Caco-2 (cell line): ENCODE data around the gene TSPYL2. TPM values are rescaled to one million over a fixed set of nuclear protein-coding genes. Genes with fewer than 3 reads are reported as not detected.
A peak's percentile ranks its signal among the peaks of the same experiment; 100 is the strongest.

Experiments used
- BruUV-seq: library from RNA; stranded (reverse); fragments of 400-500 nt; replicated peaks from 2 replicates; lab custom pipeline; 2021; lab: Mats Ljungman, UMichigan
- CTCF ChIA-PET: fragments of 300-600 bp; sonication (Branson Sonifier 250); formaldehyde crosslinking; loops from one replicate; lab custom pipeline; 2022; ENCODE audit warnings: antibody characterized with exemption; lab: Charles Lee
- POLR2A ChIA-PET: fragments of 300-600 bp; sonication (Branson Sonifier 250); formaldehyde crosslinking; loops from one replicate; lab custom pipeline; 2022; ENCODE audit warnings: antibody characterized with exemption; lab: Charles Lee
- DNase-seq, 2 experiments: peaks; one replicate each; pipeline versions ENCODE4 v3.0.0 to v3.0.0-alpha.2; 2020 to 2022
- H3K27me3 ChIP-seq: replicated peaks from 2 replicates; pipeline ENCODE4 v1.6.0; 2011; ENCODE audit warnings: low read length; ENCODE audit not compliant: control insufficient read depth, insufficient read depth
- H3K36me3 ChIP-seq: 2 replicates; pipeline ENCODE4 v1.5.1; 2011; ENCODE audit warnings: low read length; ENCODE audit not compliant: control insufficient read depth, insufficient read depth
- H3K4me1 ChIP-seq: fragments of 250-450 bp; sonication (Bioruptor Pico); 2 replicates; pipeline ENCODE4 v1.5.1; 2020; ENCODE audit warnings: mild to moderate bottlenecking
- H3K4me3 ChIP-seq: 2 replicates; pipeline ENCODE4 v1.5.1; 2011; ENCODE audit warnings: low read depth, mild to moderate bottlenecking, control low read depth, low read length
- H3K9me3 ChIP-seq: fragments of 250-450 bp; sonication (Bioruptor Pico); 2 replicates; pipeline ENCODE4 v1.5.1; 2020; ENCODE audit warnings: mild to moderate bottlenecking, moderate library complexity
- H3K27ac Mint-ChIP-seq: one replicate; pipeline ENCODE4 v1.8.0; 2022; ENCODE audit warnings: mixed read lengths; ENCODE audit not compliant: unreplicated experiment
- H3K27me3 Mint-ChIP-seq: one replicate; pipeline ENCODE4 v1.8.0; 2022; ENCODE audit warnings: mixed read lengths; ENCODE audit not compliant: insufficient read depth, unreplicated experiment
- H3K36me3 Mint-ChIP-seq: one replicate; pipeline ENCODE4 v1.8.0; 2022; ENCODE audit warnings: mild to moderate bottlenecking, mixed read lengths; ENCODE audit not compliant: insufficient read depth, unreplicated experiment
- H3K4me1 Mint-ChIP-seq: one replicate; pipeline ENCODE4 v1.8.0; 2022; ENCODE audit warnings: low read depth, mixed read lengths; ENCODE audit not compliant: unreplicated experiment
- H3K4me3 Mint-ChIP-seq: one replicate; pipeline ENCODE4 v1.8.0; 2022; ENCODE audit warnings: mild to moderate bottlenecking, moderate library complexity, mixed read lengths; ENCODE audit not compliant: unreplicated experiment
- H3K9me3 Mint-ChIP-seq: one replicate; pipeline ENCODE4 v1.8.0; 2022; ENCODE audit warnings: mixed read lengths; ENCODE audit not compliant: unreplicated experiment
- intact Hi-C: fragments of 100-400 bp; cut with micrococcal nuclease; formaldehyde crosslinking; loops from one replicate; pipeline ENCODE4 v1.10.0; 2022; ENCODE audit not compliant: unreplicated experiment
- total RNA-seq: library from RNA; stranded (reverse); gene quantifications from 2 replicates; pipeline ENCODE4 v1.2.3, GENCODE V29; 2022
- TF ChIP-seq, protein P1 (sequence below), 2 experiments: fragments of 200-600 bp in 1 of 2; IDR thresholded peaks; 1 replicate in 1 of 2; 2 replicates in 1 of 2; pipeline versions ENCODE4 v1.5.1 to v1.8.0; 2011 to 2022; ENCODE audit warnings: antibody characterized with exemption in 1 of 2, control low read depth in 1 of 2, inconsistent platforms in 1 of 2, low read depth in 1 of 2, low read length in 1 of 2, mild to moderate bottlenecking in 1 of 2, moderate library complexity in 1 of 2; ENCODE audit not compliant: insufficient read depth in 1 of 2, severe bottlenecking in 1 of 2, unreplicated experiment in 1 of 2

TSPYL2 gene
- total RNA-seq, 1 experiment from 2014 or later, result 30.9 TPM

DNA sequence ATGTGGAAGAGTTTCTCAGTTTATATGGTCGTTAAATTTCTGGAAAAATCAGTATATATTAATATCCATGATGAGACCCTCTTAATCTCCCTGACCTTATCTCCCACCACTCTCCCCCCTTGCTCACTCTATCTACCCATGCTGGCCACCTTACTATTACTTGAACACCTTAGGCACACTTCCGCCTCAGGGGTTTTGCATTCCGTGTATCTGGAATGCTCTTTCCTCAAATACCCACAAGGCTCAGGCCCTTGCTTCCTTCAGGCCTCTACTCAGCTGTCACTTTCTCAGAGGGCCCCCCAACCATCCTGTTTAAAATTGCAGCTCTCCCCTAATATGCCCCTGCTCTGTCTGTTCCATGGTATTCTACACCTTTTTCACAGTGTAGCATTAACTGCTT, 13.6 kb downstream of the TSPYL2 start:
- Histone ChIP-seq H3K36me3 (no peaks in the 10 kb centered on the region), H3K4me1 (no peaks in the 10 kb centered on the region), H3K4me3 (no peak overlapping the region), H3K9me3 (no peaks in the 10 kb centered on the region), H3K27me3 (no peaks in the 10 kb centered on the region)
- intact Hi-C loops, result loop anchor here (10.0 kb wide), 1 partner anchor 129 kb away; the partner anchor contains the start of gene KDM5C
- peaks cover 6% of the 10 kb centered on the region for H3K36me3 Mint-ChIP-seq
- TF ChIP-seq, protein P1, sequence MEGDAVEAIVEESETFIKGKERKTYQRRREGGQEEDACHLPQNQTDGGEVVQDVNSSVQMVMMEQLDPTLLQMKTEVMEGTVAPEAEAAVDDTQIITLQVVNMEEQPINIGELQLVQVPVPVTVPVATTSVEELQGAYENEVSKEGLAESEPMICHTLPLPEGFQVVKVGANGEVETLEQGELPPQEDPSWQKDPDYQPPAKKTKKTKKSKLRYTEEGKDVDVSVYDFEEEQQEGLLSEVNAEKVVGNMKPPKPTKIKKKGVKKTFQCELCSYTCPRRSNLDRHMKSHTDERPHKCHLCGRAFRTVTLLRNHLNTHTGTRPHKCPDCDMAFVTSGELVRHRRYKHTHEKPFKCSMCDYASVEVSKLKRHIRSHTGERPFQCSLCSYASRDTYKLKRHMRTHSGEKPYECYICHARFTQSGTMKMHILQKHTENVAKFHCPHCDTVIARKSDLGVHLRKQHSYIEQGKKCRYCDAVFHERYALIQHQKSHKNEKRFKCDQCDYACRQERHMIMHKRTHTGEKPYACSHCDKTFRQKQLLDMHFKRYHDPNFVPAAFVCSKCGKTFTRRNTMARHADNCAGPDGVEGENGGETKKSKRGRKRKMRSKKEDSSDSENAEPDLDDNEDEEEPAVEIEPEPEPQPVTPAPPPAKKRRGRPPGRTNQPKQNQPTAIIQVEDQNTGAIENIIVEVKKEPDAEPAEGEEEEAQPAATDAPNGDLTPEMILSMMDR (IDR thresholded peaks at IDR 0.05; ENCODE audit: insufficient read depth in 1 of 2, low read depth in 1 of 2, low read length in 1 of 2, severe bottlenecking in 1 of 2, unreplicated experiment in 1 of 2), result no peak
- POLR2A ChIA-PET, result no interaction called here
- no peak for DNase-seq
- CTCF ChIA-PET, result no interaction called here
- H3K4me1 Mint-ChIP-seq, result peaks cover 6% of the 10 kb centered on the region
- H3K27me3 Mint-ChIP-seq, result no peaks in the 10 kb centered on the region
- no peaks in the 10 kb centered on the region for H3K9me3 Mint-ChIP-seq
- peak overlapping the region; percentile 55 for H3K4me3 Mint-ChIP-seq
- H3K27ac Mint-ChIP-seq, result no peak overlapping the region
- no TSS peak for BruUV-seq

DNA sequence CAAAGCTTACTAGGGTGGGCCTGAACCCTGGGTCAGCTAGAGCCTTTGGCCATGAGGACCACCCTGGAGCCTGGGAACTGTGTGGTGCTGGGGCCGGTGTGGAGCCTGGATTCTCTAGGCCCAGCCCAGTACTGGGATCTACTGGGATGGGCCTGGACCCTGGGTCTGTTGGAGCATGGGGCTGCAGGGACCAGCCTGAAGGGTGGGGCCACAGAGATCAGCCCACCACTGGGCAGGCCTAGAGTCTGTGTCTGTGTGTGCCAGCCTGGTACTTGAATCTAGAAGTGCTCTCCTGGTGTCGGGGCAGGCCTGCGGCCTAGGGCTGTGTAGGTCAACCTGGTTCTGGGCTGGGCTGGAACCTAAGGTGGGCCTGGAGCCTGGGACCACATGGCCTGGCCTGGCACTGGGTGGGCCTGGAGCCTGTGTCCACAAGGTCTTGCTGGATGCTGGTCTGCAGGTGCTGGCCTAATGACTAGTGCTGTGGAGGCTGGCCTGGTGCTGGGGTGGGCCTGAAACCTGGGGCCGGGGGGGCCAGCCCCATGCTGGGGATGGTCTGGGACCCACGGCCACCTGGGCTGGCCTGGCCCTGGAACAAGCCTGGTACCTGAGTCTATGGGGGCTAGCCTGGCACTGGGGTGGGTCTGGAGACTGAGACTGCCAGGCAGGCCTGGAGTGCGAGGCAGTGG, 32.8 kb downstream of the TSPYL2 start:
- no peak overlapping the region for H3K27ac Mint-ChIP-seq
- TF ChIP-seq, protein P1 (IDR thresholded peaks at IDR 0.05; ENCODE audit: insufficient read depth in 1 of 2, low read depth in 1 of 2, low read length in 1 of 2, severe bottlenecking in 1 of 2, unreplicated experiment in 1 of 2), result no peak
- H3K27me3 Mint-ChIP-seq, result no peaks in the 10 kb centered on the region
- no TSS peak for BruUV-seq
- POLR2A ChIA-PET, result no interaction called here
- H3K4me3 Mint-ChIP-seq, result no peak overlapping the region
- Histone ChIP-seq H3K36me3 (no peaks in the 10 kb centered on the region), H3K4me1 (no peaks in the 10 kb centered on the region), H3K27me3 (no peaks in the 10 kb centered on the region), H3K4me3 (no peak overlapping the region), H3K9me3 (no peaks in the 10 kb centered on the region)
- H3K4me1 Mint-ChIP-seq, result no peaks in the 10 kb centered on the region
- intact Hi-C loops, result no loop called here
- CTCF ChIA-PET, result no interaction called here
- peaks cover 12% of the 10 kb centered on the region for H3K36me3 Mint-ChIP-seq
- DNase-seq, result no peak
- no peaks in the 10 kb centered on the region for H3K9me3 Mint-ChIP-seq

DNA sequence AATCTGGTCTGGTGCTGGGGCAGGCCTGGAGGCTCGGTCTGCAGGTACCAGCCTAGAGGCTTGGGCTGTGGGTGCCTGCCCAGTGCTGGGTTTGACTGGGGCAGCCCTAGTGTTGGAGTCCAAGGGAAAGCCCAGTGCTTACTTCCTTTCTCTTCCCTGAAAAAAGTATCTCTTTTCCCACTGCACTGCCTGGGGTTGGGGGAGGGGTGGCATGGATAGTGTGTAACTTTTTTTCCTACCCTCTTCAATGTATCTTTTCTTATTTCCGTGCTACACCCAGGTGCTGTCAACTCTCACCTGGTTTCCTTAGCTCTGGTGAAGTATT, 33.3 kb downstream of the TSPYL2 start:
- Histone ChIP-seq H3K27me3 (no peaks in the 10 kb centered on the region), H3K36me3 (no peaks in the 10 kb centered on the region), H3K4me1 (no peaks in the 10 kb centered on the region), H3K4me3 (no peak overlapping the region), H3K9me3 (no peaks in the 10 kb centered on the region)
- no peaks in the 10 kb centered on the region for H3K27me3 Mint-ChIP-seq
- DNase-seq, result no peak
- H3K27ac Mint-ChIP-seq, result no peak overlapping the region
- H3K4me1 Mint-ChIP-seq, result no peaks in the 10 kb centered on the region
- CTCF ChIA-PET, result no interaction called here
- TF ChIP-seq, protein P1 (IDR thresholded peaks at IDR 0.05; ENCODE audit: insufficient read depth in 1 of 2, low read depth in 1 of 2, low read length in 1 of 2, severe bottlenecking in 1 of 2, unreplicated experiment in 1 of 2), result no peak
- no peaks in the 10 kb centered on the region for H3K9me3 Mint-ChIP-seq
- POLR2A ChIA-PET, result no interaction called here
- intact Hi-C loops, result no loop called here
- BruUV-seq, result no TSS peak
- no peak overlapping the region for H3K4me3 Mint-ChIP-seq
- H3K36me3 Mint-ChIP-seq, result peaks cover 12% of the 10 kb centered on the region
